ENCODE data around the gene RUNX2. TPM values are rescaled to one million over a fixed set of nuclear protein-coding genes. Genes with fewer than 3 reads are reported as not detected.
A peak's percentile ranks its signal among the peaks of the same experiment; 100 is the strongest.
"Not testable (repeated sequence)": the region's sequence is repeated elsewhere in the genome, so short reads cannot be mapped to it uniquely, and the experiment has no call there.

RUNX2 gene
- total RNA-seq = 1 to 10 TPM; 5.1 to 6.3 TPM

DNA sequence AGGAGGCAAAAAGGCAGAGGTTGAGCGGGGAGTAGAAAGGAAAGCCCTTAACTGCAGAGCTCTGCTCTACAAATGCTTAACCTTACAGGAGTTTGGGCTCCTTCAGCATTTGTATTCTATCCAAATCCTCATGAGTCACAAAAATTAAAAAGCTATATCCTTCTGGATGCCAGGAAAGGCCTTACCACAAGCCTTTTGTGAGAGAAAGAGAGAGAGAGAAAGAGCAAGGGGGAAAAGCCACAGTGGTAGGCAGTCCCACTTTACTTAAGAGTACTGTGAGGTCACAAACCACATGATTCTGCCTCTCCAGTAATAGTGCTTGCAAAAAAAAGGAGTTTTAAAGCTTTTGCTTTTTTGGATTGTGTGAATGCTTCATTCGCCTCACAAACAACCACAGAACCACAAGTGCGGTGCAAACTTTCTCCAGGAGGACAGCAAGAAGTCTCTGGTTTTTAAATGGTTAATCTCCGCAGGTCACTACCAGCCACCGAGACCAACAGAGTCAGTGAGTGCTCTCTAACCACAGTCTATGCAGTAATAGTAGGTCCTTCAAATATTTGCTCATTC, at the start of gene RUNX2:
TSS of gene RUNX2 (plus strand) at position 375 of the 567 bp plus-strand sequence. CDS start 397 bp downstream, outside the sequence.
- POLR2A ChIA-PET = interaction anchor here (0.7 to 2.1 kb wide), 3 partner anchors 50 to 665 kb away, joined by 3 to 13 read pairs (median 3); partner anchors contain the start of gene SUPT3H
- Mint-ChIP-seq H3K9me3 (no peaks in the 10 kb centered on the region), H3K4me1 (peaks cover 52% of the 10 kb centered on the region), H3K27me3 (no peaks in the 10 kb centered on the region), H3K36me3 (peaks cover 6% of the 10 kb centered on the region), H3K27ac (peak within 1 kb of the TSS; percentile 82), H3K4me3 (peak within 1 kb of the TSS; percentile 84)
- peak; percentile 78 for ATAC-seq (ENCODE audit: low read depth)
- peak; percentile 36 for DNase-seq

GRCh38 chr6:45278367-45278766, 49.8 kb upstream of the RUNX2 start:
- H3K4me3 Mint-ChIP-seq = no peak overlapping the region
- POLR2A ChIA-PET = no interaction called here
- no peak overlapping the region for H3K27ac Mint-ChIP-seq
- H3K27me3 Mint-ChIP-seq = no peaks in the 10 kb centered on the region
- peaks cover 3% of the 10 kb centered on the region for H3K4me1 Mint-ChIP-seq
- no peak for ATAC-seq (ENCODE audit: low read depth)
- DNase-seq = no peak
- peaks cover 7% of the 10 kb centered on the region for H3K9me3 Mint-ChIP-seq
- H3K36me3 Mint-ChIP-seq = peaks cover 38% of the 10 kb centered on the region

DNA sequence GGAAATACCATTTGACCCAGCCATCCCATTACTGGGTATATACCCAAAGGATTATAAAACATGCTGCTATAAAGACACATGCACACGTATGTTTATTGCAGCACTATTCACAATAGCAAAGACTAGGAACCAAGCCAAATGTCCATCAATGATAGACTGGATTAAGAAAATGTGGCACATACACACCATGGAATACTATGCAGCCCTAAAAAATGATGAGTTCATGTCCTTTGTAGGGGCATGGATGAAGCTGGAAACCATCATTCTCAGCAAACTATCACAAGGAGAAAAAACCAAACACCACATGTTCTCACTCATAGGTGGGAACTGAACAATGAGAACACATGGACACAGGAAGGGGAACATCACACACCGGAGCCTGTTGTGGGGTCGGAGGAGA, 41.4 kb upstream of the RUNX2 start:
- DNase-seq; H3K4me3 Mint-ChIP-seq; H3K4me1 Mint-ChIP-seq; ATAC-seq (ENCODE audit: low read depth); POLR2A ChIA-PET; H3K27me3 Mint-ChIP-seq; H3K27ac Mint-ChIP-seq: not testable (repeated sequence)
- H3K36me3 Mint-ChIP-seq = peaks cover 43% of the 10 kb centered on the region
- H3K9me3 Mint-ChIP-seq = peaks cover 19% of the 10 kb centered on the region

DNA sequence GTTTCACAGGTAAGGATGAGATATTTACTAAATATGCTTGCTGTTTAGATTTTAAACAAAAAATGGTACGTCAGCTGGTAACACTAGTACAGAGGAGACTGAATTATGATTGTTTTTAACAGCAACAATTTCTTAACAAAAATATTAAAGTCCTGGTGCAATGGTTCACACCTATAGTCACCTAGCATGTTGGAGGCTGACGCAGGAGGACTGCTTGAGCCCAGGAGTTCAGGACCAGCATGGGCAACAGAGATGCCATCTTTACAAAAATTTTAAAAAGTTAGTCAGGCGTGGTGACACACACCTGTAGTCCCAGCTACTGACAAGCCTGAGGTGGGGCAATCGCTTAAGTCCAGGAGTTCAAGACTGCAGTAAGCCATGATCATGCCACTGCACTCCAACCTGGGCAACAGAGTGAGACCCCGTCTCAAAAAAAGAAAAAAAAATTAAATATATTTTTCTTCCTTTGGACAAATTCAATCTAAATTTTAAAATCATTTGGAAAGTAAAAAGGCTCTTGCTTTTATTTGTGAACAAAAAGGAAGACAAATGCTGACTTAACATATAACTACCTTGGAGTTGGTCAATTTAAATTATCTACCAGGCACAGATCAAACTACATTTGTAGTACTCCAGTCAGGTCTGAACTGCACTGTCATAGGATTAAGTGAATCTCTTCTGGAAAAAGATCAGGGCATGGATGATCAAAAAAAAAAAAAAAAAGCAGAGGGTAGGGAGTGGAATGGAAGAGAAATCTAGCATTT, 38.2 kb upstream of the RUNX2 start:
- H3K27ac Mint-ChIP-seq = no peak overlapping the region
- peaks cover 12% of the 10 kb centered on the region for H3K9me3 Mint-ChIP-seq
- peaks cover 30% of the 10 kb centered on the region for H3K36me3 Mint-ChIP-seq
- no peaks in the 10 kb centered on the region for H3K27me3 Mint-ChIP-seq
- no peak for ATAC-seq (ENCODE audit: low read depth)
- peaks cover 26% of the 10 kb centered on the region for H3K4me1 Mint-ChIP-seq
- DNase-seq = no peak
- POLR2A ChIA-PET = no interaction called here
- H3K4me3 Mint-ChIP-seq = no peak overlapping the region

DNA sequence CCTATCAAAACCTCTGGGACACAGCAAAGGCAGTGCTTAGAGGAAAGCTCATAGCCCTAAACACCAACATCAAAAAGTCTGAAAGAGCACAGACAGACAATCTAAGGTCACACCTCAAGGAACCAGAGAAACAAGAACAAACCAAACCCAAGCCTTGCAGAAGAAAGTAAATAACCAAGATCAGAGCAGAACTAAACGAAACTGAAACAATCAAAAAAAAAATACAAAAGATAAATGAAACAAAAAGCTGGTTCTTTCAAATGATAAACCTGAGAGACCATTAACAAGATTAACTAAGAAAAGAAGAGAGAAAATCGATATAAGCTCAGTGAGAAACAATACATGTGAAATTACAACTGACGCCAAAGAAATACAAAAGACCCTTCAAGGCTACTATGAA, 34.8 kb upstream of the RUNX2 start:
- DNase-seq (no peak), ATAC-seq (ENCODE audit: low read depth) (no peak)
- Mint-ChIP-seq H3K4me1 (peaks cover 26% of the 10 kb centered on the region), H3K27ac (peak overlapping the region; percentile 78), H3K4me3 (peak overlapping the region; percentile 60), H3K9me3 (peaks cover 7% of the 10 kb centered on the region), H3K27me3 (no peaks in the 10 kb centered on the region), H3K36me3 (peaks cover 26% of the 10 kb centered on the region)
- POLR2A ChIA-PET = interaction anchor here (0.6 to 1.0 kb wide), 3 partner anchors 16 to 108 kb away, joined by 3 to 6 read pairs (median 3); partner anchors contain the start of gene SUPT3H

DNA sequence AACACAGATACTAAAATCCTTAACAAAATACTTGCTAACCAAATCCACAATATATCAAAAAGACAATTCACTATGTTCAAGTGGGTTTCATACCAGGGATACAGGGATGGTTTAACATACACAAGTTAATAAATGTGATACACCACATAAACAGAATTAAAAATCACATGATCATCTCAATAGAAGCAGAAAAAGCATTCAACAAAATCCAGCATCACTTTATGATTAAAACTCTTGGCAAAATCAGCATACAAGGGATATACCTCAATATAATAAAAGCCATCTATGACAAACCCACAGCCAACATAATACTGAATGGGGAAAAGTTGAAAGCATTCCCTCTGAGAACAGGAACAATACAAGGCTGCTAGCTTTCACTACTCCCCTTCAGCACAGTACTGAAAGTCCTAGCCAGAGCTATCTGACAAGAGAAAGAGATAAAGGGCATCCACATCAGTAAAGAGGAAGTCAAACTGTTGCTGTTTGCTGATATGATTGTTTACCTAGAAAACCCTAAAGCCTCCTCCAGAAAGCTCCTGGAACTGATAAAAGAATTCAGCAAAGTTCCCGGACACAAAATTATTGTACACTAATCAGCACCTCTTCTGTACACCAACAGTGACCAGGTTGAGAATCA, 33.9 kb upstream of the RUNX2 start:
- Mint-ChIP-seq H3K27ac (peak overlapping the region; percentile 78), H3K36me3 (peaks cover 27% of the 10 kb centered on the region), H3K4me1 (peaks cover 26% of the 10 kb centered on the region), H3K4me3 (peak overlapping the region; percentile 60)
- DNase-seq; POLR2A ChIA-PET; ATAC-seq (ENCODE audit: low read depth); H3K9me3 Mint-ChIP-seq; H3K27me3 Mint-ChIP-seq: not testable (repeated sequence)

GRCh38 chr6:45297320-45297719, 30.8 kb upstream of the RUNX2 start:
- ATAC-seq (ENCODE audit: low read depth) = no peak
- H3K4me1 Mint-ChIP-seq = peaks cover 25% of the 10 kb centered on the region
- no peak for DNase-seq
- H3K27me3 Mint-ChIP-seq = no peaks in the 10 kb centered on the region
- H3K9me3 Mint-ChIP-seq = peaks cover 3% of the 10 kb centered on the region
- no peak overlapping the region for H3K4me3 Mint-ChIP-seq
- no peak overlapping the region for H3K27ac Mint-ChIP-seq
- POLR2A ChIA-PET = no interaction called here
- H3K36me3 Mint-ChIP-seq = peaks cover 10% of the 10 kb centered on the region

DNA sequence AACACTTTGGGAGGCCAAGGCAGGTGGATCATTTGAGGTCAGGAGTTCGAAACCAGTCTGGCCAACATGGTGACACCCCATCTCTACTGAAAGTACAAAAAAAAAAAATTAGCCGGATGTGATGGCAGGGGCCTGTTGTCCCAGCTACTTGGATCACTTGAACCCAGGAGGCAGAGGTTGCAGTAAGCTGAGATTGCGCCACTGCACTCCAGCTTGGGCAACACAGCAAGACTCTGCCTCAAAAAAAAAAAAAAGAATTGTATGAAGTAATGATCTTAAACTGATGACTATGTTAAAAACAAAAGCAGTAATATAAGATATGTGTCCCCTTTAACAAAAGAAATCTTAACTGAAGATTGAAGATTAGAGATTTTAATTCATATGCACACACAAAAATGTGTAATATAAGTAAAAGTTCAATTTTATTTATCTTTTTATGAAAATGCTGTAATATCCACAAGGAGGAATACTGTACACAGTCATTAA, 29.0 kb upstream of the RUNX2 start:
- Mint-ChIP-seq H3K27ac (no peak overlapping the region), H3K36me3 (peaks cover 9% of the 10 kb centered on the region), H3K4me1 (peaks cover 13% of the 10 kb centered on the region), H3K9me3 (no peaks in the 10 kb centered on the region), H3K4me3 (no peak overlapping the region), H3K27me3 (no peaks in the 10 kb centered on the region)
- no peak for DNase-seq
- no peak for ATAC-seq (ENCODE audit: low read depth)
- POLR2A ChIA-PET = no interaction called here

- POLR2A ChIA-PET = interaction anchor here (1.4 kb wide), 1 partner anchor 12 kb away, joined by 3 read pairs; no protein-coding TSS in a partner anchor
- peaks cover 16% of the 10 kb centered on the region for H3K36me3 Mint-ChIP-seq
- H3K4me1 Mint-ChIP-seq = peaks cover 10% of the 10 kb centered on the region
- H3K27me3 Mint-ChIP-seq = no peaks in the 10 kb centered on the region
- no peak for DNase-seq
- no peak for ATAC-seq (ENCODE audit: low read depth)
- H3K9me3 Mint-ChIP-seq = peaks cover 6% of the 10 kb centered on the region
- no peak overlapping the region for H3K27ac Mint-ChIP-seq
- H3K4me3 Mint-ChIP-seq = no peak overlapping the region
Measured at GRCh38 chr6:45300736-45301135, 27.4 kb upstream of the RUNX2 start.

DNA sequence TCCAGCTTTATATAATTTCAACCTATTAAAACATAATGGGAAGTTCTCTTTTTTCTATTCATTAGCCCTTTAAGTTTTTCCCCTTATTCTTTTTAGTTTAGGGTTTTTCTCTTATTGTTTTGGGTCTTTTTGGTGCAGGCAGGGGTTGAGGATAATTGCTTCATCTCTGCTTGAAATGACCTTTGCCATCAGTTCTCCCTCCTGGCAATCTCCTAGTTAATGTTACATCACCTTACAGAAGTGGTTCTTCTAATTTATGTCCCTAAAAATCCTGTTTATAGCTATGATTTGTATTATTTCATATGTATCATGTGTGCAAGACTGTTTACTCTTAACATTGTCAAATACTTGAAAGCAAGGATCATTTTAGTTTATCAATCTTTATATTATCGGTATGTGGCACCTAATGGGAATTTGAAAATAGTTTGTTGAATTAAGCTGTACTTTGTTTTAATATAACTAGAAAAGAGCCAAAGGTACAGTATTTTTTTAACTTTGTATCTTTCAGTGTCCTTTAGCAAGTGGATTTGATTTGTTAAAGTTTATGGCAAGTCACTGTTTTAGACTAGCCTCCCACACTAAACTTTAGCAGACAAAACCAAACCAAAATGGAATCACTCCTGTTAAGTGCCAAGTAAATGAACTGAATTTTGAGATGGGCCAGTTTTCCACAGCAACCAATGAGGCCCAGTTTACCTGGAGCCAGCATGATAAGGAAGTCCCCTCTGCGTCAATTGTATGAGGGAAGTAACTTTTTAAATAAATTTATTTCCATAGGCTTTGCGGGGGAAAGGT, 26.6 kb upstream of the RUNX2 start:
- H3K36me3 Mint-ChIP-seq = peaks cover 24% of the 10 kb centered on the region
- POLR2A ChIA-PET = interaction anchor here (1.4 kb wide), 1 partner anchor 11 kb away, joined by 3 read pairs; no protein-coding TSS in a partner anchor
- no peak overlapping the region for H3K4me3 Mint-ChIP-seq
- peaks cover 10% of the 10 kb centered on the region for H3K4me1 Mint-ChIP-seq
- peaks cover 12% of the 10 kb centered on the region for H3K9me3 Mint-ChIP-seq
- DNase-seq (no peak), ATAC-seq (ENCODE audit: low read depth) (no peak)
- no peaks in the 10 kb centered on the region for H3K27me3 Mint-ChIP-seq
- no peak overlapping the region for H3K27ac Mint-ChIP-seq

DNA sequence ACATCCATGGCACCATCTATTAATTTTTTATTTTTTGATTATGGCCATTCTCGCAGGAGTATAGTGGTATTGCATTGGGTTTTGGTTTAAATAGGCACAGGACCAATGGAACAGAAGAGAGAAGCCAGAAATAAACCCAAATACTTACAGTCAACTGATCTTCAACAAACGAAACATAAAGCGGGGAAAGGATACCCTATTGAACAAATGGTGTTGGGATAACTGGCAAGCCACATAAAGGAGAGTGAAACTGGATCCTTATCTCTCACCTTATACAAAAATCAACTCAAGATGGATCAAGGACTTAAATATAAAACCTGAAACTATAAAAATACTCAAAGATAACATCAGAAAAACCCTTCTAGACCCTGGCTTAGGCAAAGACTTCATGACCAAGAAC, 25.3 kb upstream of the RUNX2 start:
- H3K9me3 Mint-ChIP-seq = peaks cover 16% of the 10 kb centered on the region
- H3K4me3 Mint-ChIP-seq = no peak overlapping the region
- POLR2A ChIA-PET = no interaction called here
- ATAC-seq (ENCODE audit: low read depth) (no peak), DNase-seq (no peak)
- H3K27ac Mint-ChIP-seq = no peak overlapping the region
- H3K36me3 Mint-ChIP-seq = peaks cover 29% of the 10 kb centered on the region
- no peaks in the 10 kb centered on the region for H3K27me3 Mint-ChIP-seq
- peaks cover 10% of the 10 kb centered on the region for H3K4me1 Mint-ChIP-seq

- Mint-ChIP-seq H3K27me3 (no peaks in the 10 kb centered on the region), H3K4me3 (no peak overlapping the region), H3K36me3 (peaks cover 40% of the 10 kb centered on the region), H3K9me3 (peaks cover 22% of the 10 kb centered on the region), H3K4me1 (peaks cover 20% of the 10 kb centered on the region), H3K27ac (no peak overlapping the region)
- ATAC-seq (ENCODE audit: low read depth) (no peak), DNase-seq (no peak)
- POLR2A ChIA-PET = no interaction called here
Measured at GRCh38 chr6:45305546-45305945, 22.6 kb upstream of the RUNX2 start.
